ENCODE measurements around the gene AK8. TPM values are rescaled to one million over a fixed set of nuclear protein-coding genes. Genes with fewer than 3 reads are reported as not detected.

AK8 gene
- polyA plus RNA-seq, 3 donors = 0.08 TPM; not detected in 2

DNA sequence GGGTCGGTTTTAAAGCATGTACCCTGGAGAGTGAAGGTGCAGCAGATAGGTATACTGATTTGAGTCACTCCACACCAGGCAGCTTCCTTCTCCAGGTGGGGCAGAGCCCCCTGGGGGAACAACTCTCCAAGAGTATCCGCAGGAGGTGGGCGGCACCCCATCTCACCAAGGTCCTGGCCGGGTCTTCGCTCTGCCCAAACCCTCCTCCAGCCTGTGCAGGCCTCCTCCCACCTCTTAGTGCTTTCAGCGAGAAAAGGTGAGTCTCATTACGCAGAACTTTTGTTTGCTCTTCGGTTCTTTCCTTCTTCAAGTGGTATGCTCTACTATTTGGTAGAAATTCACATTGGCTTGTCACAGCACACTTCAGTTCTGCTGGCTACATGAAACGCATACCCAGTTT lies 14.3 kb upstream of the AK8 start:
- Mint-ChIP-seq H3K36me3 (peaks cover 39 to 48% of the 10 kb centered on the region in 2 donors), H3K27me3 (ENCODE audit: low read depth in 3 of 3) (peaks cover 1 to 9% (median 7%) of the 10 kb centered on the region in 3 donors), H3K4me1 (peaks cover 4% of the 10 kb centered on the region), H3K27ac (no peak overlapping the region), H3K4me3 (no peak overlapping the region), H3K9me3 (peaks cover 0 to 8% (median 5%) of the 10 kb centered on the region in 7 donors)
- H3K27me3 ChIP-seq (ENCODE audit: control insufficient read depth in 2 of 2, insufficient read depth in 2 of 2, low read length in 2 of 2) = no peaks in the 10 kb centered on the region
- intact Hi-C loops (cut with micrococcal nuclease) = no loop called here
- no peak overlapping the region for H3K4me3 ChIP-seq (replicated peaks in 1 of 3; ENCODE audit: low read depth in 2 of 3, low read length in 3 of 3)
- H3K36me3 ChIP-seq (replicated peaks in 1 of 2; ENCODE audit: control insufficient read depth in 1 of 2, insufficient read depth in 2 of 2, low read length in 2 of 2) = peaks cover 24 to 55% of the 10 kb centered on the region in 2 donors
- peaks cover 0 to 2% of the 10 kb centered on the region in 2 donors for H3K4me1 ChIP-seq (ENCODE audit: control insufficient read depth in 1 of 2, insufficient read depth in 2 of 2, low read length in 2 of 2)
- no peaks in the 10 kb centered on the region for H4K20me1 ChIP-seq (ENCODE audit: insufficient read depth, low read length)
- H2AFZ ChIP-seq (ENCODE audit: insufficient read depth, low read depth, low read length, poor library complexity, severe bottlenecking) = no peak overlapping the region
- no peak overlapping the region for H3K27ac ChIP-seq (ENCODE audit: low read depth in 1 of 2, low read length in 2 of 2)
- no peak overlapping the region for H3K4me2 ChIP-seq (replicated peaks; ENCODE audit: extremely low read depth, low read length, poor library complexity, severe bottlenecking)
- H3K9ac ChIP-seq (ENCODE audit: insufficient read depth, low read length, poor library complexity, severe bottlenecking) = no peak overlapping the region
- WGBS (ENCODE audit: insufficient coverage) = 93% methylated on average over 4 of the region's 9 CpGs
- no peaks in the 10 kb centered on the region for H3K79me2 ChIP-seq (ENCODE audit: insufficient read depth, low read length)
- DNase-seq = no peak
- TF ChIP-seq, protein P1, sequence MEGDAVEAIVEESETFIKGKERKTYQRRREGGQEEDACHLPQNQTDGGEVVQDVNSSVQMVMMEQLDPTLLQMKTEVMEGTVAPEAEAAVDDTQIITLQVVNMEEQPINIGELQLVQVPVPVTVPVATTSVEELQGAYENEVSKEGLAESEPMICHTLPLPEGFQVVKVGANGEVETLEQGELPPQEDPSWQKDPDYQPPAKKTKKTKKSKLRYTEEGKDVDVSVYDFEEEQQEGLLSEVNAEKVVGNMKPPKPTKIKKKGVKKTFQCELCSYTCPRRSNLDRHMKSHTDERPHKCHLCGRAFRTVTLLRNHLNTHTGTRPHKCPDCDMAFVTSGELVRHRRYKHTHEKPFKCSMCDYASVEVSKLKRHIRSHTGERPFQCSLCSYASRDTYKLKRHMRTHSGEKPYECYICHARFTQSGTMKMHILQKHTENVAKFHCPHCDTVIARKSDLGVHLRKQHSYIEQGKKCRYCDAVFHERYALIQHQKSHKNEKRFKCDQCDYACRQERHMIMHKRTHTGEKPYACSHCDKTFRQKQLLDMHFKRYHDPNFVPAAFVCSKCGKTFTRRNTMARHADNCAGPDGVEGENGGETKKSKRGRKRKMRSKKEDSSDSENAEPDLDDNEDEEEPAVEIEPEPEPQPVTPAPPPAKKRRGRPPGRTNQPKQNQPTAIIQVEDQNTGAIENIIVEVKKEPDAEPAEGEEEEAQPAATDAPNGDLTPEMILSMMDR (IDR thresholded peaks at IDR 0.05) = no peak
- H3K9me3 ChIP-seq (replicated peaks in 1 of 2; ENCODE audit: control insufficient read depth in 1 of 2, insufficient read depth in 1 of 2, low read length in 2 of 2) = no peaks in the 10 kb centered on the region

DNA sequence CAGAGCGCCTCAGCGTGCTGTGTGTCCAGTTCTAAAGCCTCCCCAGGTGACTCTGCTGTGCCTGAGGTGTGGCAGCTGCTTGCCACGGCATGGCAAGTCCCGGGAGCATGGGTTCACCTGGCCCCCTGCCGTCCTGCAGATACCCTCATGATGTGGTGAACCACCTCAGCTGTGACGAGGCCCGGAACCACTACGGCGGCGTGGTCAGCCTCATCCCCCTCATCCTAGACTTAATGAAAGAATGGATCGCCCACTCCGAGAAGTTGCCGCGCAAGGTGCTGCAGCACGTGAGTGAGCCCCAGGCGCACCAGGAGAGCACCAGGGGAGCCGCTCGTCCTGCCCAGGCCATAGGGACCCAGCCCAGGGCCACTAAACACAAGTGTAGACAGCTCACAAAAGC lies 10.1 kb upstream of the AK8 start:
- H3K4me1 ChIP-seq (ENCODE audit: control insufficient read depth in 1 of 2, insufficient read depth in 2 of 2, low read length in 2 of 2) = no peaks in the 10 kb centered on the region
- H3K79me2 ChIP-seq (ENCODE audit: insufficient read depth, low read length) = no peaks in the 10 kb centered on the region
- no peaks in the 10 kb centered on the region for H3K9me3 ChIP-seq (replicated peaks in 1 of 2; ENCODE audit: control insufficient read depth in 1 of 2, insufficient read depth in 1 of 2, low read length in 2 of 2)
- H3K27me3 Mint-ChIP-seq (ENCODE audit: low read depth in 3 of 3) = peaks cover under 1 to 9% (median 7%) of the 10 kb centered on the region in 3 donors
- 96% methylated on average over 18 of the region's 18 CpGs for WGBS (ENCODE audit: insufficient coverage)
- H3K27ac ChIP-seq (ENCODE audit: low read depth in 1 of 2, low read length in 2 of 2) = no peak overlapping the region
- H3K27ac Mint-ChIP-seq = no peak overlapping the region
- no peak overlapping the region for H3K9ac ChIP-seq (ENCODE audit: insufficient read depth, low read length, poor library complexity, severe bottlenecking)
- H3K27me3 ChIP-seq (ENCODE audit: control insufficient read depth in 2 of 2, insufficient read depth in 2 of 2, low read length in 2 of 2) = no peaks in the 10 kb centered on the region
- H2AFZ ChIP-seq (ENCODE audit: insufficient read depth, low read depth, low read length, poor library complexity, severe bottlenecking) = no peak overlapping the region
- no peaks in the 10 kb centered on the region for H3K4me1 Mint-ChIP-seq
- DNase-seq = no peak
- peaks cover 0 to 8% (median 5%) of the 10 kb centered on the region in 7 donors for H3K9me3 Mint-ChIP-seq
- TF ChIP-seq, protein P1 (IDR thresholded peaks at IDR 0.05) = no peak
- intact Hi-C loops (cut with micrococcal nuclease) = no loop called here
- peaks cover 6 to 10% of the 10 kb centered on the region in 2 donors for H3K36me3 Mint-ChIP-seq
- H3K4me2 ChIP-seq (replicated peaks; ENCODE audit: extremely low read depth, low read length, poor library complexity, severe bottlenecking) = no peak overlapping the region
- H4K20me1 ChIP-seq (ENCODE audit: insufficient read depth, low read length) = no peaks in the 10 kb centered on the region
- H3K4me3 ChIP-seq (replicated peaks in 1 of 3; ENCODE audit: low read depth in 2 of 3, low read length in 3 of 3) = no peak overlapping the region
- H3K4me3 Mint-ChIP-seq = no peak overlapping the region
- peaks cover 0 to 15% of the 10 kb centered on the region in 2 donors for H3K36me3 ChIP-seq (replicated peaks in 1 of 2; ENCODE audit: control insufficient read depth in 1 of 2, insufficient read depth in 2 of 2, low read length in 2 of 2)
